ENCODE measurements around the gene ULK4. TPM values are rescaled to one million over a fixed set of nuclear protein-coding genes. Genes with fewer than 3 reads are reported as not detected.

Gene ULK4
- total RNA-seq, 1 experiment from 2014 or later, result 6.3 TPM

DNA sequence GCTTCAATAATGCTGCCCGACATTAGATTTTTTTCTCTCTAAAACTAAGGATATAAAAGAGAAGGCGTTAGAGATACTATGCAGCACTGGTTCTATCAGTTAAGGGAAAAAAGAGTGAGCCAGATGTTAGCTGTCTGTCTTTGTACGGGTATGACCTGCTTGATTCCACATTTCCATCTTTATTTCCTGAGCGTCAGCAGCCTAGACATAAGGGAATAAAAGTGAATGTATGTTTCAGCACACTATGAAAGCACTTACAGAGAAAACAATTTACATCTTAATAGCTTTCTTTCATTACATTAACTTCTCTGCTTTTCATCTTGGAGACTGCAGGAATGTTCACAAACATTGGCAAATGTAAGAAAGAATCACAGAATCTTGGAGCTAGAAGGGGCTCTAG is 443.3 kb downstream of the ULK4 start:
- DNase-seq (ENCODE audit: low read depth, low spot score) (no peak), ATAC-seq (no peak)
- Histone ChIP-seq H2AFZ (ENCODE audit: low read depth, low read length, poor library complexity, severe bottlenecking) (no peak overlapping the region), H3K4me1 (ENCODE audit: control insufficient read depth in 1 of 2, insufficient read depth in 2 of 2, low read length in 2 of 2) (no peaks in the 10 kb centered on the region), H4K20me1 (ENCODE audit: insufficient read depth) (no peaks in the 10 kb centered on the region), H3K4me3 (replicated peaks in 1 of 2; ENCODE audit: low read depth in 1 of 2, low read length in 2 of 2) (no peak overlapping the region), H3K9ac (ENCODE audit: low read length) (no peak overlapping the region), H3K27ac (ENCODE audit: low read depth, low read length) (no peak overlapping the region), H3K79me2 (ENCODE audit: insufficient read depth, low read length) (no peaks in the 10 kb centered on the region), H3K36me3 (ENCODE audit: control insufficient read depth in 1 of 2, insufficient read depth in 2 of 2, low read length in 2 of 2) (no peaks in the 10 kb centered on the region), H3K4me2 (ENCODE audit: low read length) (no peak overlapping the region), H3K9me2 (ENCODE audit: insufficient read depth) (no peaks in the 10 kb centered on the region), H3K27me3 (ENCODE audit: insufficient read depth, low read length) (no peaks in the 10 kb centered on the region), H3K9me3 (ENCODE audit: control insufficient read depth in 1 of 2, insufficient read depth in 1 of 2, low read depth in 1 of 2, low read length in 2 of 2) (no peaks in the 10 kb centered on the region)
- TF ChIP-seq CTCF (IDR thresholded peaks at IDR 0.05 in 2 of 3, conservative IDR thresholded peaks at IDR 0.05 in 1 of 3; ENCODE audit: borderline replicate concordance in 1 of 3, insufficient read depth in 1 of 3, low read depth in 2 of 3, low read length in 2 of 3) (no peak), TCF7L2 (IDR thresholded peaks at IDR 0.05; ENCODE audit: borderline replicate concordance, extremely low read depth, insufficient read depth, insufficient read length) (no peak), SRF (IDR thresholded peaks at IDR 0.05; ENCODE audit: low read depth) (no peak), SIN3A (IDR thresholded peaks at IDR 0.05; ENCODE audit: low read depth) (no peak), JUND (IDR thresholded peaks at IDR 0.05) (no peak), YY1 (IDR thresholded peaks at IDR 0.05; ENCODE audit: extremely low read depth, insufficient replicate concordance, low read depth, low read length) (no peak), CEBPB (IDR thresholded peaks at IDR 0.05; ENCODE audit: low read depth) (no peak), EZH2 (IDR thresholded peaks at IDR 0.05) (no peak), ELF1 (IDR thresholded peaks at IDR 0.05; ENCODE audit: borderline replicate concordance, low read depth) (no peak), EGR1 (IDR thresholded peaks at IDR 0.05; ENCODE audit: low read depth) (no peak), FOSL1 (IDR thresholded peaks at IDR 0.05; ENCODE audit: low read depth) (no peak), RAD21 (IDR thresholded peaks at IDR 0.05; ENCODE audit: low read depth) (no peak), SP1 (IDR thresholded peaks at IDR 0.05; ENCODE audit: low read depth) (no peak), EZH2phosphoT487 (IDR thresholded peaks at IDR 0.05; ENCODE audit: borderline replicate concordance) (no peak), ZNF274 (IDR thresholded peaks at IDR 0.05; ENCODE audit: low read depth, low read length) (no peak)
- intact Hi-C loops (cut with micrococcal nuclease), result no loop called here
- CTCF ChIA-PET, result no interaction called here
- RAD21 ChIA-PET (ENCODE audit: low non-redundant PET in 1 of 2, low total read pairs in 2 of 2, uncharacterized antibody in 2 of 2, unreplicated experiment in 2 of 2), result no interaction called here
- BruUV-seq (replicated peaks), result no TSS peak
- POLR2A ChIA-PET, result no interaction called here
